Activated T-cell treated with anti-CD3 and anti-CD28 coated beads, Interleukin-2, amount 50 U/mL, for 72 hours (primary cell): ENCODE measurements around the gene HLCS. TPM values are rescaled to one million over a fixed set of nuclear protein-coding genes. Genes with fewer than 3 reads are reported as not detected.

Source experiments
- ATAC-seq, 2 donors: fragments of 150-1000 bp; cut with Tn5 transposase; replicated peaks in 1 of 2; 2 replicates each; pipeline ENCODE4 v1.10.0; 2021; ENCODE audit warnings: moderate library complexity in 2 of 2, mild to moderate bottlenecking in 1 of 2
- DNase-seq, 2 donors: peaks; one replicate each; pipeline ENCODE4 v3.0.0; 2021 to 2022; ENCODE audit warnings: mixed read lengths in 1 of 2
- H3K27ac Mint-ChIP-seq: one replicate; pipeline ENCODE4 v1.8.0; 2022; ENCODE audit warnings: mild to moderate bottlenecking, moderate library complexity, mixed read lengths
- H3K27me3 Mint-ChIP-seq: one replicate; pipeline ENCODE4 v1.8.0; 2022; ENCODE audit warnings: low read depth, mixed read lengths
- H3K36me3 Mint-ChIP-seq, 2 donors: one replicate each; pipeline ENCODE4 v1.8.0; 2022; ENCODE audit warnings: mixed read lengths in 2 of 2, mild to moderate bottlenecking in 1 of 2; ENCODE audit not compliant: insufficient read depth in 2 of 2
- H3K4me1 Mint-ChIP-seq: one replicate; pipeline ENCODE4 v1.8.0; 2022; ENCODE audit warnings: low read depth, mixed read lengths
- H3K4me3 Mint-ChIP-seq, 2 donors: one replicate each; pipeline ENCODE4 v1.8.0; 2022; ENCODE audit warnings: mild to moderate bottlenecking in 2 of 2, mixed read lengths in 2 of 2, moderate library complexity in 2 of 2
- H3K9me3 Mint-ChIP-seq, 2 donors: one replicate each; pipeline ENCODE4 v1.8.0; 2022; ENCODE audit warnings: mixed read lengths in 2 of 2
- total RNA-seq, 2 donors: library from RNA; stranded (reverse); gene quantifications; one replicate each; pipeline ENCODE4 v1.2.3, GENCODE V29; 2022

Gene HLCS
- total RNA-seq, 2 donors from 2014 or later: 30.6 to 33.7 TPM

DNA sequence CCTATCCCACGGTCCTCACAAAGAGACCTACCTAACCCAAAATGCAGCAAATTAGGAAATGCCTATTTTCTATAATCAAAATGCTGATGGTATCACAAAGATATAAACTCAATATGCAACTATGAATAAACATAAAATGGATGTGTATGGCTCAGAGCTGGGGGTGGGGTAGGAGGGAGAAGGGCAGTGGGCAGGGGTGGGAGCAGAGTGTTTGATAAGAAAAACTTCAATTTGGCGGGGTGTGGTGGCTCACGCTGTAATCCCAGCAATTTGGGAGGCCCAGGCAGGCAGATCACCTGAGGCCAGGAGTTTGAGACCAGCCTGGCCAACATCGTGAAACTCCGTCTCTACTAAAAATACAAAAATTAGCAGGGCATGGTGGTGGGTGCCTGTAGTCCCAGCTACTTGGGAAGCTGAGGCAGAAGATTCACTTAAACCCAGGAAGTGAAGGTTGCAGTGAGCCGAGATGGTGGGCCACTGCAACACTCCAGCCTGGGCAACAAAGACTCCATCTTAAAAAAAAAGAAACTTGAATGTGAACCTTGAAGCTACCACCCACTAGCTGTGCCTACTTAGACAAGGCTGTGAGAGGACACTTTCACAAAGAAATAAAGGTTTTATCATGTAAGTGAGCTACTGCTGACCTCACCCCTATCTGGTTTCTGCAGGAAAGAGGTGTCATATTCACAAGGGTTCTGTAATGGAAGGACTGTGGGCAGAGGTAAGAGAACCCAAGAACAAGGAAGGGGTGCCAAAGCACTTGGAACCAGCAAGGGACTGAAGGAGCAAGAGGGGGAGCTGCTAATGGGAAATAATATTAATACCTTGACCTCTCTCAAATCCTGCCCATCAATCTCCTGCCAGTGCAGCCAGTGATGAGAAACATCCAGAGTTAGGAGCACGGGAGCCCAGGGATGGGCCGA is 53.0 kb downstream of the HLCS start:
- H3K9me3 Mint-ChIP-seq: no peaks in the 10 kb centered on the region
- H3K27ac Mint-ChIP-seq: no peak overlapping the region
- no peak for DNase-seq
- no peaks in the 10 kb centered on the region for H3K27me3 Mint-ChIP-seq
- no peak overlapping the region for H3K4me3 Mint-ChIP-seq
- peaks cover 23% of the 10 kb centered on the region for H3K4me1 Mint-ChIP-seq
- peaks cover 0 to 2% of the 10 kb centered on the region in 2 donors for H3K36me3 Mint-ChIP-seq
- ATAC-seq: no peak

DNA sequence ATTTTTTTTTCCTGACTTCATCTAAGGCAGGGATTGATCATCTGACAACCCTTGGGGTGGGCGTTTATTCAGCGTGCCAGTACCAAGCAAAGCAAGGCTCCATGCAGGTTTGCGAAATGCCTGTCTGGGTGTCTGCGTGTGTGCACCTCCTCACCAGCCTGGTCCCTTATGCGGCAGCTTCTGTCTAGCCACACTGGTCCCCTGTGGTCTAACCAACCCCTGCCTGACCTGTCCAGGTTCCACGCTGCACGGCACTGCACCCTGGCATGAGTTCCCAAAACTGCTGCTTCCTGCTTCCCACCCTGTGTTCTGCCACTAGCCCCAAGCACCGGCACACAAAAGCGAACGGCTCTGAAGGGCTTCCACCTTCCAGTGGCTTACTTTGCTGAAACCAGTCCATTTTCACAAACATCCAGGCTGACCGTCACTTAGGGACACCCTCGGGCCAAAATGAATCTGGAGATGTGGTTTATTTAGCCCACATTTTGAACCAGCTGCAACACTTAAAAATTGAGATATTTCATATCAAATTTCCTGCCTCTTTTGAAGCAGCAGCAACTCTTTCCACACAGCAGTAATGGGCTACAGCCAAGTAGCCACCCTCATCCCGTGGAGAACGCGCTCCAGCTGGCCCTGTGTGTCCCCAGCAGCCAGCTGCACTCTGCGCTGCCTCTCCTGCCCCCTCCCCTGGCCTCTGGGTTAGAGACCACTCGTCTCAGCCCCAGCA is 55.7 kb downstream of the HLCS start:
- H3K4me1 Mint-ChIP-seq: peaks cover 25% of the 10 kb centered on the region

DNA sequence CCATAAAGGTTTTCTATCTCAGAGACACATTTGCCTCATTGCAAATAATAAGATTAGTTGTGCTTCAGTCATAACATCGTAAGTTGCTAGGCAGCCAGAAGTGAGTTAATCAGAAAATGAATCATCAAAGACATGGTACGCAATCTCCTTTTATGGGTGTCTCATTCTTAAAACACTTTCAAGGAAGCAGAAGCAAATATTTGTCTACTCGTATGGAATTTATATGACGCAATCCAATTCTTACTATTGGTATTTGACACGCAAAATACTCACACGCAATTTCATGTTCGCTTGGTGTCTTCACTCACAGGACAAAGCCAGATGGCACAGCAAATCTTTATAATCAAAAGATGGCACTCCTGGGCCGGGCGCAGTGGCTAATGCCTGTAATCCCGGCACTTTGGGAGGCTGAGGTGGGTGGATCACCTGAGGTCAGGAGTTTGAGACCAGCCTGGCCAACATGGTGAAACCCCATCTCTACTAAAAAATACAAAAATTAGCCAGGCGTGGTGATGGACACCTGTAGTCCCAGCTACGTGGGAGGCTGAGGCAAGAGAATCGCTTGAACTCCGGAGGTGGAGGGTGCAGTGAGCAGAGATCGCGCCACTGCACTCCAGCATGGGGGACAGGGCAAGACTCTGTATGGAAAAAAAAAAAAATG is 56.4 kb downstream of the HLCS start:
- H3K27me3 Mint-ChIP-seq: no peaks in the 10 kb centered on the region
- peak overlapping the region; percentile 97 for H3K27ac Mint-ChIP-seq
- DNase-seq: peak; percentile 20 to 39
- peaks cover 0 to 2% of the 10 kb centered on the region in 2 donors for H3K36me3 Mint-ChIP-seq
- peak overlapping the region in 1 of 2 donors; percentile 77 for H3K4me3 Mint-ChIP-seq
- ATAC-seq: peak; percentile 85 to 87
- peaks cover 25% of the 10 kb centered on the region for H3K4me1 Mint-ChIP-seq
- H3K9me3 Mint-ChIP-seq: no peaks in the 10 kb centered on the region

More for the DNA sequence above, 55.7 kb downstream of the HLCS start:
- no peak for DNase-seq
- peaks cover 0 to 2% of the 10 kb centered on the region in 2 donors for H3K36me3 Mint-ChIP-seq
- H3K4me3 Mint-ChIP-seq: no peak overlapping the region
- ATAC-seq: no peak
- no peaks in the 10 kb centered on the region for H3K9me3 Mint-ChIP-seq
- H3K27me3 Mint-ChIP-seq: no peaks in the 10 kb centered on the region
- H3K27ac Mint-ChIP-seq: peak overlapping the region; percentile 97

DNA sequence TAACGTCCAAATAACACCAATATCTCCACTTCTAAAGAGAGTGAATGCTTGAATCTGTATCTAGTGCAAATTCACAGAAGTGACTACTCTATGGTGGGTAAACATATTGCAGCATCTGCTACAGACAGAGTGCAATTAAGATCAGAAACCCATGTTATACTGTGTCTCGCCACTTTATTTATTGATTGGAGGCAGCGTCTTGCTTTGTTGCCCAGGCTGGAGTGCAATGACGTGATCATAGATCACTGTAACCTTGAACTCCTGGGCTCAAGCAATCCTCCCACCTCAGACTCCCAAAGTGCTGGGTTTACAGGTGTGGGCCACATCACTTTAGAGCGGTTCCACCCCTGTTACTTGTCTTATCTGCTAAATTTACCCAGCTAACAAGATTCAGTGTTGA is 57.0 kb downstream of the HLCS start:
- H3K36me3 Mint-ChIP-seq: peaks cover 0 to 2% of the 10 kb centered on the region in 2 donors
- DNase-seq: peak in 1 of 2 donors; percentile 11
- peak overlapping the region; percentile 97 for H3K27ac Mint-ChIP-seq
- H3K27me3 Mint-ChIP-seq: no peaks in the 10 kb centered on the region
- peak overlapping the region in 1 of 2 donors; percentile 77 for H3K4me3 Mint-ChIP-seq
- H3K9me3 Mint-ChIP-seq: no peaks in the 10 kb centered on the region
- peaks cover 25% of the 10 kb centered on the region for H3K4me1 Mint-ChIP-seq
- ATAC-seq: peak; percentile 61 to 65

DNA sequence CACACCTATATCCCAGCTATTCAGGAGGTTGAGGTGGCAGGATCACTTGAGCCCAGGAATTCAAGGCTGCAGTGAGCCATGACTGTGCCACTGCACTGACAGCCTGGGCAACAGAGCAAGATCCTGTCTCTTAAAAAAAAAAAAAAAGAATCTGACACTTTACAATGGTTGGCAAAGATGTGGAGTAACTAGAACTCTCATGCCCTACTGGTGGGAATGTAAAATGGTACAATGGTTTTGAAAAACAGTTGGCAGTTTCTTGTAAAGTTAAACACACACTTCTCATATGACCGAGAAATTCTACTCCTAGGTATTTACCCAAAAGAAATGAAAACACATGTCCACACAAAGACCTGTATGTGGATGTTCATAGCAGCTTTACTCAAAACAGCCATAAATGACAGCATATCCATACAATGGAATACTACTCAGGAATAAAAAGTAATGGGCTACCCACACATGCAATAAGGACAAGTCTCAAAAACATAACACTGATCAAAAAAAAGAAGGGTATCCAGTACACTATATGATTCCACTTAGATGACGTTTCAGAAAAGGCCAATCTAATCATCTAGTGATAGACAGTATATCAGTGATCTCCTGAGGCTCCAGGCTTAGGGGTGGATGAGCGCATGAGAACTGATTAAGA is 58.1 kb downstream of the HLCS start:
- Mint-ChIP-seq H3K36me3 (peaks cover 0 to 2% of the 10 kb centered on the region in 2 donors), H3K4me1 (peaks cover 25% of the 10 kb centered on the region), H3K27ac (peak overlapping the region; percentile 97), H3K27me3 (no peaks in the 10 kb centered on the region), H3K9me3 (no peaks in the 10 kb centered on the region), H3K4me3 (peak overlapping the region in 1 of 2 donors; percentile 23)
- ATAC-seq: no peak
- DNase-seq: no peak

DNA sequence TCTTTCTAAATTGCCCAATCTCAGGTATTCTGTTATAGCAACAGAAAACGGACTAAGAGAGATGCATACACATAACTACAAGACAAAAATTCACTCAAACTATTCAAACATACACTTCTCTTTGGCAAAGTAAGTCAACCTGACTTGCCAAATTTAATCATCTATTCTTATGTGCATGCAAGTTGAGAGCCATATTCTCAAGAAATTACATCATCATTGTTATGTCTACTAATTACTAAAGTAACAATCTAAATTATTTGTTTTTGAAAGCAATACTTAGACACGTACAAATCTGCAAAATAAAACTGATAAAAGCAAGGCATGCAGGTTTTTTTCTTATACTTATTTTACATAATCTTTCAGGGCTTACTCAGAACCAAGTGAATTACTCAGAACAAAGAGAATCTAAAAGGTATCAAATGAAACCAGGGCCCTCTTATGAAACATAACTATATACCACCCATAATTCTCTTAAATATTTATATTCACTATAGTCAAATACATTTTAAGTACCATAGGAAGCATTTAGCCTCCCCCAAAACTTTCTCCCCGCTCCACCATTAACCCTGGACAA is 62.3 kb downstream of the HLCS start:
- no peaks in the 10 kb centered on the region for H3K9me3 Mint-ChIP-seq
- peaks cover 18% of the 10 kb centered on the region for H3K4me1 Mint-ChIP-seq
- no peak for DNase-seq
- no peaks in the 10 kb centered on the region for H3K27me3 Mint-ChIP-seq
- peak; percentile 63 to 67 for ATAC-seq
- peak overlapping the region; percentile 89 for H3K27ac Mint-ChIP-seq
- H3K36me3 Mint-ChIP-seq: peaks cover 0 to 2% of the 10 kb centered on the region in 2 donors
- H3K4me3 Mint-ChIP-seq: peak overlapping the region in 1 of 2 donors; percentile 60

- H3K36me3 Mint-ChIP-seq: peaks cover 0 to 2% of the 10 kb centered on the region in 2 donors
- DNase-seq: peak; percentile 5 to 21
- no peaks in the 10 kb centered on the region for H3K9me3 Mint-ChIP-seq
- ATAC-seq: peak; percentile 75 to 89
- H3K27ac Mint-ChIP-seq: peak overlapping the region; percentile 81
- peaks cover 11% of the 10 kb centered on the region for H3K4me1 Mint-ChIP-seq
- peak overlapping the region; percentile 11 to 16 for H3K4me3 Mint-ChIP-seq
- H3K27me3 Mint-ChIP-seq: no peaks in the 10 kb centered on the region
Observed at GRCh38 chr21:36902793-36903192, 63.7 kb downstream of the HLCS start.

DNA sequence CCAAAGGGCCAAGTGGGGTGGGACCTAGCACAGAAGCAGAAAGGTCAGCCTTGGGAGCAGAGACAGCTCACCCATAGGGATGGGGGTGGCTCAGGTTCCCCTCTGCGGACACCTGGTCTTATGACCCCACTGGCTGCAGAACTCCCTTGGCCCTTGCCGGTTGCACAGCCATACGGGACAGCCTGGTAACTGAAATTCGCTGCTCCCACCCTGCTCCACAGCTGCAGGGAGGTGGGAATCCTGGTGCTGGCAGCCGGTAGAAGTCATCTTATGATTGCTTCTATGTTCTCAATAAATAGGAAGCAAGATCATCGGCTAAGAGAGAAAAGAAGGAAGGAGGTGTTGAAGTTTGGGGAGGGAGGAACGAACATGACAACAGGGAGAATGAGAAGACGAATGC is 64.1 kb downstream of the HLCS start:
- peaks cover 0 to 2% of the 10 kb centered on the region in 2 donors for H3K36me3 Mint-ChIP-seq
- H3K27me3 Mint-ChIP-seq: no peaks in the 10 kb centered on the region
- H3K9me3 Mint-ChIP-seq: no peaks in the 10 kb centered on the region
- H3K27ac Mint-ChIP-seq: peak overlapping the region; percentile 81
- DNase-seq: no peak
- peak overlapping the region; percentile 11 to 16 for H3K4me3 Mint-ChIP-seq
- peaks cover 11% of the 10 kb centered on the region for H3K4me1 Mint-ChIP-seq
- ATAC-seq: no peak

DNA sequence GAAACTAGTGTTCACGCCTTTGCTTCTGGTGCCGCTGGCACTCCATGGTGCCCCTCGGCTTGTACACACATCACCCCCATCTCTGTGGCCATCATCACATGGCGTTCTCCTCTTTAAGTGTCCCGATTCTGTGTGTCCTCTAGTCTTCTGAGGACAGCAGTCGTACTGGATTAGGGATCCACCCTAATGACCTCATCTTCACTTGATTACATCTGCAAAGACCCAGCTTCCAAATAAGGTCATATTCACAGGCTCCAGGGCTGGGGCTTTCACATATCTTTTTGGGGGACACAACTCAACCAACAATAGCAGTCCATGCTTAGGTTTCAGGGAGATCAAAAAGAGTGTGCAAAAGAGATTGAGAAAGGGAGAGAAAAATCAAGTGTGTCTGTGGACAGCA is 64.9 kb downstream of the HLCS start:
- H3K4me3 Mint-ChIP-seq: no peak overlapping the region
- ATAC-seq (no peak), DNase-seq (no peak)
- H3K27ac Mint-ChIP-seq: peak overlapping the region; percentile 0
- no peaks in the 10 kb centered on the region for H3K27me3 Mint-ChIP-seq
- H3K9me3 Mint-ChIP-seq: no peaks in the 10 kb centered on the region
- peaks cover 11% of the 10 kb centered on the region for H3K4me1 Mint-ChIP-seq
- H3K36me3 Mint-ChIP-seq: peaks cover 0 to 4% of the 10 kb centered on the region in 2 donors

DNA sequence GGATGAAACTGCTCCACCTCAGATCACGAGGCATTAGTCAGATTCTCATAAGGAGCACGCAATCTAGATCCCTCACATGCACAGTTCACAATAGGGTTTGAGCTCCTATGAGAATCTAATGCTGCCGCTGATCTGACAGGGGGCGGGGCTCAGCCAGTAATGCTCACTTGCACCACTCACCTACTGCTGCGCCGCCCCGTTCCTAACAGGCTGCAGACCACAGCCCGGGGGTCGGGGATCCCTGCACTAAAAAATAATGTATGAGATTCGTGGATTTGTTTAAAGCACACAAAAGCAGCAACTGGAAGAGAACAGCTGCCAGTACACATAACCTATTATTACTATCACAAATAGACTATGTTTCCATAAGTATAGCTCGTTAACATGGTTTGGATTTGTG is 72.9 kb downstream of the HLCS start:
- DNase-seq: no peak
- Mint-ChIP-seq H3K27me3 (no peaks in the 10 kb centered on the region), H3K4me1 (peaks cover 10% of the 10 kb centered on the region), H3K4me3 (no peak overlapping the region), H3K27ac (no peak overlapping the region), H3K9me3 (no peaks in the 10 kb centered on the region), H3K36me3 (peaks cover 2 to 9% of the 10 kb centered on the region in 2 donors)
- no peak for ATAC-seq

- DNase-seq (no peak), ATAC-seq (no peak)
- no peaks in the 10 kb centered on the region for H3K27me3 Mint-ChIP-seq
- H3K36me3 Mint-ChIP-seq: peaks cover 2 to 9% of the 10 kb centered on the region in 2 donors
- H3K9me3 Mint-ChIP-seq: no peaks in the 10 kb centered on the region
- no peak overlapping the region for H3K27ac Mint-ChIP-seq
- peaks cover 10% of the 10 kb centered on the region for H3K4me1 Mint-ChIP-seq
- H3K4me3 Mint-ChIP-seq: no peak overlapping the region
Observed at GRCh38 chr21:36892201-36892600, 74.3 kb downstream of the HLCS start.

DNA sequence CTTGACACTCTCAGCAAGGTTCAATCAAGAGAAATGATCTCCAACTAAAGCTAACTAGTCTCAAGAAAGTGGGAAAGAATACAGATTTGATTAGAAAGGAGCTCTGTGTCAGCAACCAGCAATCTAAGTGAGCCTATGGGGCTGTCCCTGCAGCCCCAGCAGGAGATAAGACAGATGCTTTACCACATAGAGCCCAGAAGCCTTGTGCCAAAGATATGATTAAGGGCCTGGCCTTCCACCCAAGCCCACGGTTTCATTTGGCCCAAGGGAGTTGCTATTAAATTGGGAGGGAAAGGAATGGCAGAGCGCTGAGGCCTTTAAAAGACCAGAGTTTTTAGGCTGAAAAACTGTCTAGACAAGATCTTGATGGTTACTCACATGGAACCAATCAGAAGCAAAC is 74.8 kb downstream of the HLCS start:
- H3K27ac Mint-ChIP-seq: peak overlapping the region; percentile 14

More for the DNA sequence above, 74.8 kb downstream of the HLCS start:
- no peak for ATAC-seq
- H3K4me3 Mint-ChIP-seq: no peak overlapping the region
- peaks cover 1 to 12% of the 10 kb centered on the region in 2 donors for H3K36me3 Mint-ChIP-seq
- no peaks in the 10 kb centered on the region for H3K27me3 Mint-ChIP-seq
- DNase-seq: no peak
- peaks cover 10% of the 10 kb centered on the region for H3K4me1 Mint-ChIP-seq
- no peaks in the 10 kb centered on the region for H3K9me3 Mint-ChIP-seq
